Fibroblast of lung (primary cell): ENCODE results near the gene TOP1. TPM values are rescaled to one million over a fixed set of nuclear protein-coding genes. Genes with fewer than 3 reads are reported as not detected.
A peak's percentile ranks its signal among the peaks of the same experiment; 100 is the strongest.

Experiments
- DNase-seq, 2 donors: peaks; one replicate each; pipeline versions ENCODE4 v3.0.0 to v3.0.0-alpha.2; 2010; ENCODE audit warnings: low read depth in 2 of 2
- H2AFZ ChIP-seq: 2 replicates; pipeline ENCODE4 v1.5.1; 2012; ENCODE audit warnings: low read length, control low read depth, inconsistent platforms
- H3K27ac ChIP-seq: 2 replicates; pipeline ENCODE4 v1.5.1; 2011; ENCODE audit warnings: low read length, control low read depth; ENCODE audit not compliant: insufficient read depth
- H3K27me3 ChIP-seq: 2 replicates; pipeline ENCODE4 v1.5.1; 2011; ENCODE audit warnings: mild to moderate bottlenecking, low read length; ENCODE audit not compliant: control insufficient read depth, insufficient read depth
- H3K36me3 ChIP-seq: 2 replicates; pipeline ENCODE4 v1.5.1; 2011; ENCODE audit warnings: low read length; ENCODE audit not compliant: control insufficient read depth, insufficient read depth
- H3K4me1 ChIP-seq: 2 replicates; pipeline ENCODE4 v1.5.1; 2011; ENCODE audit warnings: low read length; ENCODE audit not compliant: control insufficient read depth, insufficient read depth; ENCODE audit errors: extremely low read depth
- H3K4me2 ChIP-seq: 2 replicates; pipeline ENCODE4 v1.5.1; 2011; ENCODE audit warnings: low read length, control low read depth; ENCODE audit not compliant: insufficient read depth; ENCODE audit errors: extremely low read depth
- H3K4me3 ChIP-seq, 4 experiments: fragments of 200-600 bp in 1 of 4; sonication (generic) in 1 of 4; replicated peaks in 1 of 4; 2 replicates each; pipeline ENCODE4 v1.5.1; 2011 to 2016; ENCODE audit warnings: low read length in 4 of 4, low read depth in 3 of 4, mild to moderate bottlenecking in 3 of 4, control low read depth in 2 of 4, inconsistent platforms in 1 of 4, mixed read lengths in 1 of 4; ENCODE audit not compliant: insufficient read depth in 1 of 4; ENCODE audit errors: control extremely low read depth in 1 of 4
- H3K79me2 ChIP-seq: 2 replicates; pipeline ENCODE4 v1.5.1; 2012; ENCODE audit warnings: mild to moderate bottlenecking, low read length, inconsistent platforms; ENCODE audit not compliant: control insufficient read depth, insufficient read depth
- H3K9ac ChIP-seq: 2 replicates; pipeline ENCODE4 v1.5.1; 2011; ENCODE audit warnings: mild to moderate bottlenecking, low read length, control low read depth; ENCODE audit not compliant: insufficient read depth
- H3K9me3 ChIP-seq: 2 replicates; pipeline ENCODE4 v1.5.1; 2012; ENCODE audit warnings: low read depth, low read length; ENCODE audit not compliant: control insufficient read depth, insufficient read depth
- H4K20me1 ChIP-seq: 2 replicates; pipeline ENCODE4 v1.5.1; 2011; ENCODE audit warnings: low read length; ENCODE audit not compliant: control insufficient read depth, insufficient read depth; ENCODE audit errors: extremely low read depth
- EZH2 ChIP-seq: IDR thresholded peaks from 2 replicates; pipeline ENCODE4 v1.5.1; 2012; ENCODE audit warnings: low read length, control low read depth, mild to moderate bottlenecking; ENCODE audit errors: missing control alignments
- polyA plus RNA-seq, 2 donors: library from polyadenylated mRNA; depleted of rRNA in 1 of 2; stranded (reverse) in 1 of 2; unstranded in 1 of 2; fragments of >200 nt; gene quantifications; 2 replicates each; pipeline ENCODE4 v1.2.1, GENCODE V29; 2011 to 2012; ENCODE audit warnings: missing spikeins in 1 of 2
- total RNA-seq: library from RNA; depleted of rRNA; stranded (reverse); fragments of >200 nt; gene quantifications from 2 replicates; pipeline ENCODE4 v1.2.1, GENCODE V29; 2014
- TF ChIP-seq, protein P1 (sequence below), 2 donors: IDR thresholded peaks in 1 of 2; conservative IDR thresholded peaks in 1 of 2; 1 replicate in 1 of 2; 2 replicates in 1 of 2; pipeline ENCODE4 v1.5.1; 2011 to 2012; ENCODE audit warnings: low read length in 2 of 2, control low read depth in 1 of 2, inconsistent platforms in 1 of 2, low read depth in 1 of 2, mild to moderate bottlenecking in 1 of 2

The TOP1 gene
- total and polyA plus RNA-seq, 2 donors (not counting 1 experiment from before 2014, with no cell fraction given): 18.4 to 35.3 TPM

GRCh38 chr20:41047279-41047974 lies 18.8 kb downstream of the TOP1 start:
- Histone ChIP-seq H3K9me3 (no peaks in the 10 kb centered on the region), H3K9ac (no peak overlapping the region), H3K79me2 (peaks cover 95% of the 10 kb centered on the region), H3K27ac (no peak overlapping the region), H3K4me1 (peaks cover 24% of the 10 kb centered on the region), H4K20me1 (peaks cover 2% of the 10 kb centered on the region), H3K27me3 (no peaks in the 10 kb centered on the region), H2AFZ (no peak overlapping the region), H3K4me2 (peak overlapping the region; percentile 77), H3K4me3 (peak overlapping the region in 2 of 4 experiments; percentile 47 to 62), H3K36me3 (no peaks in the 10 kb centered on the region)
- TF ChIP-seq, protein P1, sequence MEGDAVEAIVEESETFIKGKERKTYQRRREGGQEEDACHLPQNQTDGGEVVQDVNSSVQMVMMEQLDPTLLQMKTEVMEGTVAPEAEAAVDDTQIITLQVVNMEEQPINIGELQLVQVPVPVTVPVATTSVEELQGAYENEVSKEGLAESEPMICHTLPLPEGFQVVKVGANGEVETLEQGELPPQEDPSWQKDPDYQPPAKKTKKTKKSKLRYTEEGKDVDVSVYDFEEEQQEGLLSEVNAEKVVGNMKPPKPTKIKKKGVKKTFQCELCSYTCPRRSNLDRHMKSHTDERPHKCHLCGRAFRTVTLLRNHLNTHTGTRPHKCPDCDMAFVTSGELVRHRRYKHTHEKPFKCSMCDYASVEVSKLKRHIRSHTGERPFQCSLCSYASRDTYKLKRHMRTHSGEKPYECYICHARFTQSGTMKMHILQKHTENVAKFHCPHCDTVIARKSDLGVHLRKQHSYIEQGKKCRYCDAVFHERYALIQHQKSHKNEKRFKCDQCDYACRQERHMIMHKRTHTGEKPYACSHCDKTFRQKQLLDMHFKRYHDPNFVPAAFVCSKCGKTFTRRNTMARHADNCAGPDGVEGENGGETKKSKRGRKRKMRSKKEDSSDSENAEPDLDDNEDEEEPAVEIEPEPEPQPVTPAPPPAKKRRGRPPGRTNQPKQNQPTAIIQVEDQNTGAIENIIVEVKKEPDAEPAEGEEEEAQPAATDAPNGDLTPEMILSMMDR (conservative IDR thresholded peaks at IDR 0.05 in 1 of 2, IDR thresholded peaks at IDR 0.05 in 1 of 2; ENCODE audit: low read depth in 1 of 2, low read length in 2 of 2): no peak
- no peak for TF ChIP-seq EZH2
- DNase-seq: no peak

GRCh38 chr20:41047975-41048305 lies 19.3 kb downstream of the TOP1 start:
- peaks cover 2% of the 10 kb centered on the region for H4K20me1 ChIP-seq
- H3K4me3 ChIP-seq: peak overlapping the region; percentile 31 to 62 (median 43)
- H3K9me3 ChIP-seq: no peaks in the 10 kb centered on the region
- peaks cover 24% of the 10 kb centered on the region for H3K4me1 ChIP-seq
- DNase-seq: peak in 1 of 2 donors; percentile 51
- H3K4me2 ChIP-seq: peak overlapping the region; percentile 77
- H3K36me3 ChIP-seq: no peaks in the 10 kb centered on the region
- H3K79me2 ChIP-seq: peaks cover 95% of the 10 kb centered on the region
- no peaks in the 10 kb centered on the region for H3K27me3 ChIP-seq
- TF ChIP-seq, protein P1 (conservative IDR thresholded peaks at IDR 0.05 in 1 of 2, IDR thresholded peaks at IDR 0.05 in 1 of 2; ENCODE audit: low read depth in 1 of 2, low read length in 2 of 2): no peak
- TF ChIP-seq EZH2: no peak
- H3K9ac ChIP-seq: no peak overlapping the region
- H2AFZ ChIP-seq: no peak overlapping the region
- H3K27ac ChIP-seq: peak overlapping the region; percentile 44

- H3K79me2 ChIP-seq: peaks cover 95% of the 10 kb centered on the region
- TF ChIP-seq, protein P1 (conservative IDR thresholded peaks at IDR 0.05 in 1 of 2, IDR thresholded peaks at IDR 0.05 in 1 of 2; ENCODE audit: low read depth in 1 of 2, low read length in 2 of 2): no peak
- TF ChIP-seq EZH2: no peak
- H3K4me2 ChIP-seq: peak overlapping the region; percentile 77
- no peaks in the 10 kb centered on the region for H3K36me3 ChIP-seq
- H2AFZ ChIP-seq: no peak overlapping the region
- peak overlapping the region; percentile 44 for H3K27ac ChIP-seq
- no peaks in the 10 kb centered on the region for H3K9me3 ChIP-seq
- H3K4me1 ChIP-seq: peaks cover 24% of the 10 kb centered on the region
- DNase-seq: no peak
- peaks cover 2% of the 10 kb centered on the region for H4K20me1 ChIP-seq
- H3K27me3 ChIP-seq: no peaks in the 10 kb centered on the region
- no peak overlapping the region for H3K9ac ChIP-seq
- peak overlapping the region; percentile 31 to 62 (median 43) for H3K4me3 ChIP-seq
These were observed 20.1 kb downstream of the TOP1 start for GRCh38 chr20:41048461-41049301.
